Fibroblast of the aortic adventitia (primary cell): Measurements from ENCODE around the gene USP2. TPM values are rescaled to one million over a fixed set of nuclear protein-coding genes. Genes with fewer than 3 reads are reported as not detected.
A peak's percentile ranks its signal among the peaks of the same experiment; 100 is the strongest.

Source experiments
- DNase-seq: peaks from one replicate; pipeline ENCODE4 v3.0.0-alpha.2; 2010; ENCODE audit warnings: low read depth
- H3K4me3 ChIP-seq: 2 replicates; pipeline ENCODE4 v1.5.1; 2011; ENCODE audit warnings: low read depth, mild to moderate bottlenecking, control low read depth, low read length, moderate library complexity
- CTCF ChIP-seq: IDR thresholded peaks from 2 replicates; pipeline ENCODE4 v1.5.1; 2011; ENCODE audit warnings: mild to moderate bottlenecking, low read length, control low read depth, inconsistent platforms; ENCODE audit not compliant: insufficient read depth
- total RNA-seq: library from RNA; depleted of rRNA; stranded (reverse); fragments of >200 nt; gene quantifications from 2 replicates; pipeline ENCODE4 v1.2.3, GENCODE V29; 2012; ENCODE audit warnings: low replicate concordance

Gene USP2
- total RNA-seq, 1 donor: 0.36 TPM

GRCh38 chr11:119347940-119348605 lies 33.4 kb downstream of the USP2 start:
- TF ChIP-seq CTCF: no peak
- no peak overlapping the region for H3K4me3 ChIP-seq
- no peak for DNase-seq

- no peak for TF ChIP-seq CTCF
- H3K4me3 ChIP-seq: no peak overlapping the region
- peak; percentile 89 for DNase-seq
Observed at GRCh38 chr11:119347242-119347641, 34.2 kb downstream of the USP2 start.

GRCh38 chr11:119346605-119347004 lies 34.9 kb downstream of the USP2 start, which contains the start of gene MFRP:
Gene MFRP (minus strand): TSS chr11:119346705. CDS start chr11:119346513, 192 bp downstream.
- DNase-seq: no peak
- TF ChIP-seq CTCF: no peak
- H3K4me3 ChIP-seq: no peak within 1 kb of the TSS

GRCh38 chr11:119345685-119346084 lies 35.8 kb downstream of the USP2 start:
- no peak for TF ChIP-seq CTCF
- H3K4me3 ChIP-seq: no peak overlapping the region
- DNase-seq: no peak

- DNase-seq: peak; percentile 39
- TF ChIP-seq CTCF: no peak
Observed at GRCh38 chr11:119344291-119345010, 37.0 kb downstream of the USP2 start.

GRCh38 chr11:119343726-119344125 lies 37.8 kb downstream of the USP2 start:
- no peak for DNase-seq
- H3K4me3 ChIP-seq: no peak overlapping the region
- no peak for TF ChIP-seq CTCF

More at GRCh38 chr11:119344291-119345010, 37.0 kb downstream of the USP2 start:
- no peak overlapping the region for H3K4me3 ChIP-seq
